Kidney (tissue), 14 donors: ENCODE measurements around the gene TBCD. TPM values are rescaled to one million over a fixed set of nuclear protein-coding genes. Genes with fewer than 3 reads are reported as not detected.

ENCODE experiments used
- DNase-seq, 5 donors: peaks; one replicate each; pipeline ENCODE4 v3.0.0-alpha.2; 2013 to 2020
- FAIRE-seq: peaks from 2 replicates; lab custom pipeline; 2012; peaks lifted over from hg19 to GRCh38; lab: Jason Lieb, UNC
- H3K27ac ChIP-seq, 2 donors: one replicate each; pipeline ENCODE4 v1.7.0; 2013; ENCODE audit warnings: low read depth in 2 of 2, low read length in 2 of 2, inconsistent platforms in 1 of 2
- H3K27me3 ChIP-seq: one replicate; pipeline ENCODE4 v1.7.1; 2013; ENCODE audit warnings: low read length, inconsistent platforms; ENCODE audit not compliant: control insufficient read depth, insufficient read depth
- H3K36me3 ChIP-seq, 3 donors: one replicate each; pipeline versions ENCODE4 v1.7.0 to v1.7.1; 2013; ENCODE audit warnings: low read length in 3 of 3, control low read depth in 1 of 3, inconsistent platforms in 1 of 3; ENCODE audit not compliant: insufficient read depth in 3 of 3, control insufficient read depth in 2 of 3
- H3K4me1 ChIP-seq, 3 donors: one replicate each; pipeline versions ENCODE4 v1.7.0 to v1.7.1; 2013; ENCODE audit warnings: low read length in 3 of 3, inconsistent platforms in 1 of 3, low read depth in 1 of 3; ENCODE audit not compliant: control insufficient read depth in 2 of 3, insufficient read depth in 2 of 3
- H3K4me3 ChIP-seq, 3 donors: one replicate each; pipeline versions ENCODE4 v1.7.0 to v1.8.1; 2013; ENCODE audit warnings: low read length in 3 of 3, control low read depth in 1 of 3, inconsistent platforms in 1 of 3
- H3K9ac ChIP-seq, 3 donors: one replicate each; pipeline versions ENCODE4 v1.7.0 to v1.7.1; 2013; ENCODE audit warnings: low read length in 3 of 3, control low read depth in 1 of 3, inconsistent platforms in 1 of 3
- H3K9me3 ChIP-seq, 3 donors: one replicate each; pipeline versions ENCODE4 v1.7.0 to v1.7.1; 2013; ENCODE audit warnings: low read length in 3 of 3, control low read depth in 1 of 3, inconsistent platforms in 1 of 3; ENCODE audit not compliant: control insufficient read depth in 2 of 3, insufficient read depth in 1 of 3
- CTCF ChIP-seq: IDR thresholded peaks from 3 replicates; pipeline ENCODE4 v1.5.1; 2012; ENCODE audit warnings: mild to moderate bottlenecking, moderate library complexity, borderline replicate concordance; ENCODE audit not compliant: insufficient read depth; ENCODE audit errors: extremely low read depth
- intact Hi-C: fragments of 100-400 bp; cut with DNase I; formaldehyde crosslinking; loops from one replicate; pipeline ENCODE4 v1.11.1; 2022
- polyA plus RNA-seq: library from polyadenylated mRNA; stranded (reverse); fragments of 350-450 nt; fragmentation: Illumina TruSeq; extraction: RNeasy Lipid Tissue Mini Kit (QIAGEN cat#74804); gene quantifications from one replicate; pipeline ENCODE4 v1.2.3, GENCODE V29; 2014; ENCODE audit warnings: low read depth, low replicate concordance; ENCODE audit not compliant: insufficient read depth
- total RNA-seq: library from RNA; stranded (reverse); fragmentation: NEBNext Ultra II Directional; extraction: Animal tissue kit (Norgen Biotek cat#: 25700); gene quantifications from one replicate; pipeline ENCODE4 v1.2.1, GENCODE V29; 2021
- donor health status: control.
- donor health status: control.
- donor health status: control.
- donor health status: control.
- donor health status: control.
- donor health status: DM: yes; HTN: yes; CAD: no.
- donor health status: Normal renal cell carcinoma (clear cell type).

The TBCD gene
- total and polyA plus RNA-seq, 2 donors from 2014 or later = 72.8 to 78.7 TPM

- Histone ChIP-seq H3K27ac (no peak overlapping the region), H3K27me3 (no peaks in the 10 kb centered on the region), H3K4me1 (no peaks in the 10 kb centered on the region), H3K9ac (no peak overlapping the region), H3K4me3 (no peak overlapping the region), H3K36me3 (peaks cover 0 to 4% (median 0%) of the 10 kb centered on the region in 3 donors), H3K9me3 (no peaks in the 10 kb centered on the region)
- peak in 1 of 5 donors; percentile 61 for DNase-seq
- no peak for TF ChIP-seq CTCF
- intact Hi-C loops = no loop called here
- no peak for FAIRE-seq
Observed at GRCh38 chr17:82920150-82920549, 168.3 kb downstream of the TBCD start.

DNA sequence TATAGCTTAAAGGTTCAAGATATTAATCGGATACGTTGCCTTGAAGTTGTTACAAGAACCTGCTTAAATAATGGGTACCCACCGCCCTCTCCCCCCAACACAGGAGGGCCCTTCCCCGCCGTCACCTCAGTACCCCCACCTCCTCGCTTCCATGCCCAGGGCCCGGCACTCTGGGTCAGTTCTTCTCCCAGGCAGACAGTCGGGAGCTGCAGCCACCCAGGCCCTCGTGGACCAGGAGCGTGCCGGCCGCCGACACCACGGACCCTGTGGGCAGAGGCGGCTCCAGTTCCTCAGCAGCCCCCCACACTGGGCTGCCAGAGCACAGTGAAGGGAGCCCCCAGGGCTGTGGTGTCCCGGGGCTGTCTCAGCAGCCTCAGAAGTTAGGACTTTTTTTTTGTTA is 168.8 kb downstream of the TBCD start:
- Histone ChIP-seq H3K27ac (no peak overlapping the region), H3K36me3 (peaks cover 0 to 4% (median 0%) of the 10 kb centered on the region in 3 donors), H3K9ac (no peak overlapping the region), H3K4me1 (no peaks in the 10 kb centered on the region), H3K27me3 (no peaks in the 10 kb centered on the region), H3K4me3 (no peak overlapping the region), H3K9me3 (no peaks in the 10 kb centered on the region)
- FAIRE-seq = no peak
- no peak for TF ChIP-seq CTCF
- intact Hi-C loops = no loop called here
- DNase-seq = peak in 1 of 5 donors; percentile 61

DNA sequence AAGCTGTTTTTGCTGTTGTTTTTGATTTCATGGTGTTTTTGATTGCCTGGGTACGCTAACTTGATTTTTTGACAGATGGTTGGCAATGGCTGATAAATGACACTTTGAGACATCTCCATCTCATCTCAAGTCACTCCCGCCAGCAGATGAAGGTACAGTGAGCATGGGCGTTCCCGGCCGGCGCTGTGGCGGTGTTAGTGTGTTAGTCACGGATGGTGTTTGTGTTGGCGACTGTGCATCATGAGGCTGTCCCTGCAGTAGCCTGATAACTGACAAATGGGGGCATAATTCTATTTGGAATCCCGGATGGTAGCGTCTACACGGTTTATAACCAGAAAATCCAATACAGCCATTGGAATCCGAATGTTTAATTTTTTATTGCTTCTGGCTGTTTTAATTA is 169.6 kb downstream of the TBCD start:
- Histone ChIP-seq H3K4me3 (no peak overlapping the region), H3K36me3 (peaks cover 0 to 7% (median under 1%) of the 10 kb centered on the region in 3 donors), H3K27ac (no peak overlapping the region), H3K9ac (no peak overlapping the region), H3K9me3 (no peaks in the 10 kb centered on the region), H3K27me3 (no peaks in the 10 kb centered on the region), H3K4me1 (no peaks in the 10 kb centered on the region)
- FAIRE-seq (no peak), DNase-seq (peak in 1 of 5 donors; percentile 26)
- intact Hi-C loops = no loop called here
- TF ChIP-seq CTCF = no peak

DNA sequence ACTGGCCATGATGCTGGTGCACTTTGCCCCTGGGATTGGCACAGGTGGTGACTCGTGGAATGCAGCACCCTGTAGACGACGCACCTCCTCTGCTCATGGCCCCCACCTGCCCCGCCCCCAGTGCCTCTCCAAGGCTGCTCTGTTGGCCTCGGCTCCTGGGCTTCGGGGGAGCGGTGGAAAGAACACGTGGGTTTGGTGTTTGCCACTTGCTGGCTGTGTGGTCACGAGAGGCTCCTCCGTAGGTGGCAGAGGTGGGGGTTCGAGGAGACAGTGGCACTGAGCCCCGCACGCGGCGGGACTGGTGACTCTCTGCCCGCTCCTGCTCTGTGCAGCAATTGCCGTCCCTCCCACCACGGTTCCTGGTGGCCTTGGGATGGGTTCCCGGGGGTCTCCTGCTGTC is 170.8 kb downstream of the TBCD start:
- DNase-seq = peak in 1 of 5 donors; percentile 68
- intact Hi-C loops = no loop called here

More for the DNA sequence above, 170.8 kb downstream of the TBCD start:
- peaks cover 0 to 7% (median 4%) of the 10 kb centered on the region in 3 donors for H3K36me3 ChIP-seq
- H3K27me3 ChIP-seq = no peaks in the 10 kb centered on the region
- no peak overlapping the region for H3K27ac ChIP-seq
- no peak for TF ChIP-seq CTCF
- H3K4me1 ChIP-seq = no peaks in the 10 kb centered on the region
- H3K4me3 ChIP-seq = no peak overlapping the region
- no peak overlapping the region for H3K9ac ChIP-seq
- no peaks in the 10 kb centered on the region for H3K9me3 ChIP-seq
- no peak for FAIRE-seq
